Caki2 (cell line): ENCODE measurements around the gene NRXN2. TPM values are rescaled to one million over a fixed set of nuclear protein-coding genes. Genes with fewer than 3 reads are reported as not detected.

Source experiments
- DNase-seq: peaks from one replicate; pipeline ENCODE4 v3.0.0-alpha.2; 2015; ENCODE audit warnings: low read depth
- in situ Hi-C: cut with HindIII; loops from 2 replicates; pipeline ENCODE4 v1.10.0; 2016; ENCODE audit warnings: low sequenced_read_pairs, low pct_unique_long_range_greater_than_20kb, mixed read lengths
- total RNA-seq: library from RNA; depleted of rRNA; stranded (reverse); fragments of >200 nt; shearing (Covaris generic); gene quantifications from 2 replicates; pipeline ENCODE4 v1.2.3, GENCODE V29; 2014; ENCODE audit warnings: low replicate concordance

NRXN2 gene
- total RNA-seq, 1 experiment from 2014 or later: 2.2 TPM

GRCh38 chr11:64647019-64647779, 75.8 kb downstream of the NRXN2 start:
- no peak for DNase-seq
- in situ Hi-C loops: no loop called here

GRCh38 chr11:64644647-64645275, 78.2 kb downstream of the NRXN2 start:
- in situ Hi-C loops: no loop called here
- no peak for DNase-seq

DNA sequence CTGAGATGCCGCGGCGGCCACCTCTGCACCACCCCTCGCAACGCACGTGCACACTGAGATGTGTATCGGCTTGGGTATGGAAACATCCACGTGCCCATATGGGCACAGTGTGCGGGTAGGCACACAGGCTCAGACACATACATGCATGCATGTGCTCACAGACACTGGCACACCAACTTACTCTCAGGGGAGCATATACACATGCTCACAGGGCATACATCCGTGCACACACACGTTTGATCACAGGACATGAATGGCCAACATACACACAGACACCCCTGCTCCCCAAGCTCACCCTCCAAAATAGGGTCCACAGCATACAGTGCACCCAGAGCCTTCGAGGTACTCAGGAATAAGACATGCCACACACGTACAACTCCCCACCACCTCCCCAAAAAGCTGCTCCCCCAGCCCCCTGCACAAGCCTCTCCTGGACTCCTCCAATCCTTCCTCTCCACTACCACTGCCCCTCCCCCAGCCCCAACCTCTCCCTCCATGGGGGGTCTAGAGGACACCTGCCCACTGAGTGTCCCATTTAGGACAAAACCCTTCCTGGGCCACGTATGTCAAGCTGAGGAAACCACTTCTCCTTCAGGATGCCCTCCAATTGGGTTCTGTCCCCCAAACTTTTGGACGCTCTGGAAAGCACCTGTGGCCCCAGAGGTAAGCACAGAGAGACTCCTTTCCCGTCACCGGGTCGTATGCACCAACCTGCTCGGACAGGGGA, 78.9 kb downstream of the NRXN2 start:
- in situ Hi-C loops: no loop called here
- DNase-seq: no peak

- in situ Hi-C loops: no loop called here
- DNase-seq: no peak
Measured at GRCh38 chr11:64643256-64643881, 79.6 kb downstream of the NRXN2 start.

- in situ Hi-C loops: no loop called here
- no peak for DNase-seq
Measured at GRCh38 chr11:64642871-64643255, 80.1 kb downstream of the NRXN2 start.

- no peak for DNase-seq
- in situ Hi-C loops: no loop called here
Measured at GRCh38 chr11:64642418-64642735, 80.6 kb downstream of the NRXN2 start.

- in situ Hi-C loops: no loop called here
- DNase-seq: no peak
Measured at GRCh38 chr11:64641596-64642417, 81.2 kb downstream of the NRXN2 start.

DNA sequence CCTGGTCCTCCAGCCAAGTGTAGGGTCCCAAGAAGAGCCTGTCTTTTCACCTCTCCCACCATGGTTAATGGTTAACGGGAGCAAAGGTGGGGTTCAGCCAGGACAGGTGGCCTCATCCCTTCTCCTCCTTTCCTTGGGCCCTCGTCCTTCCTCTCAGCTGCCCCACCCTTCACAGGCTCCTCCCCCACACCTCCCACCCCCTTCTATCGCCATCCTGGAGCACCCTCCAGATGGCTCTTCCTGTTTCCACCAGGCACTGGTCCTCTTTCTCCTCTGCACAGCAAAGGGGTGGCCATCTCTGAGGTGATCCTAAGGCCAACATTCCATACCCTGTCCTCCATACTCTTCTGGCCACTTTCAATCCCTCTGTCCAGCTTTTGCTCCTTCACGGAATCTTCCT, 83.1 kb downstream of the NRXN2 start:
- in situ Hi-C loops: no loop called here

DNA sequence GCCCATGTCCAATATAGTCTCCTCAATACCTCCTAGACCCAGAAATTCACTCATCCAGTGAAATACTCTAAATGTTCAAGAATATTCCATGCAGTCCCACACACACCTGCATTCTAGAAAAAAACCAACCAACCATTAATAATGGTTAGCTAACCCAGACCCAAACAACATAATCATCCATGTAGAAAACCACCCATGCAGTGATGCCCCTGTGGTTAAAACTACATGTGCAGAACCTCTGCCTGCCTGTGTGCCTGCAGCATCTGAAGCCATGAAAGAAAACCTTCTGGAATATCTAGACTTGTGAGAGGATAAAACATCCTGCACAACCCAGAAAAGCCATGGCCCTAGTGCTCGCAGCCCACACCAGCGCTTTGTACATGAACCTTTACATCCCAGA, 84.2 kb downstream of the NRXN2 start:
- no peak for DNase-seq
- in situ Hi-C loops: no loop called here

More for the DNA sequence above, 83.1 kb downstream of the NRXN2 start:
- no peak for DNase-seq

- in situ Hi-C loops: no loop called here
- no peak for DNase-seq
Measured at GRCh38 chr11:64638018-64638665, 84.9 kb downstream of the NRXN2 start.

GRCh38 chr11:64637334-64638017, 85.5 kb downstream of the NRXN2 start:
- in situ Hi-C loops: no loop called here
- DNase-seq: no peak

GRCh38 chr11:64633555-64634159, 89.3 kb downstream of the NRXN2 start:
- in situ Hi-C loops: no loop called here
- no peak for DNase-seq

- in situ Hi-C loops: no loop called here
- DNase-seq: no peak
Measured at GRCh38 chr11:64632654-64633053, 90.3 kb downstream of the NRXN2 start.

- DNase-seq: no peak
- in situ Hi-C loops: no loop called here
Measured at GRCh38 chr11:64632237-64632636, 90.8 kb downstream of the NRXN2 start.

DNA sequence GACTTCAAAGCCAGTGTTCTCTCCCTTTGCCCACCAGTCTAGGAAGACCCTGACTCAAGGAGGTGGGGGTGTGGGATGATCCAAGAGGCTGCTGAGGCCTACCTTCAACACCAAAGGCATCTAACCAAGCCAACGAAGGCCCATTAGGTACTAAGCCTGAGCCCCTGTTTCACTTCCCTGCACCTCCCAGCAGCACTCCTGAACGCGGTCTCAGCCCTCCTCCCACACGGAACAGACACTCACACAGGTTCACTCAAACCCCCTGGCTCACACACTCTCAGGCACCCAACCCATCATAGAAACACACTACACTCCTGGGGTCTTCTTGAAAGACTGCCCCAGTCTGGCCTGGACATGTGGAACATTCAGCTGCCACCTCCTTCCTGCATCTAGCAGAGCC, 91.3 kb downstream of the NRXN2 start:
- in situ Hi-C loops: no loop called here
- no peak for DNase-seq

GRCh38 chr11:64629796-64630562, 93.0 kb downstream of the NRXN2 start:
- in situ Hi-C loops: no loop called here
- no peak for DNase-seq
